Caco-2 (cell line): ENCODE results near the gene DIS3L2. TPM values are rescaled to one million over a fixed set of nuclear protein-coding genes. Genes with fewer than 3 reads are reported as not detected.

ENCODE experiments used
- BruUV-seq: library from RNA; stranded (reverse); fragments of 400-500 nt; replicated peaks from 2 replicates; lab custom pipeline; 2021; lab: Mats Ljungman, UMichigan
- CTCF ChIA-PET: fragments of 300-600 bp; sonication (Branson Sonifier 250); formaldehyde crosslinking; loops from one replicate; lab custom pipeline; 2022; ENCODE audit warnings: antibody characterized with exemption; lab: Charles Lee
- POLR2A ChIA-PET: fragments of 300-600 bp; sonication (Branson Sonifier 250); formaldehyde crosslinking; loops from one replicate; lab custom pipeline; 2022; ENCODE audit warnings: antibody characterized with exemption; lab: Charles Lee
- DNase-seq, 2 experiments: peaks; one replicate each; pipeline versions ENCODE4 v3.0.0 to v3.0.0-alpha.2; 2020 to 2022
- H3K27me3 ChIP-seq: replicated peaks from 2 replicates; pipeline ENCODE4 v1.6.0; 2011; ENCODE audit warnings: low read length; ENCODE audit not compliant: control insufficient read depth, insufficient read depth
- H3K36me3 ChIP-seq: 2 replicates; pipeline ENCODE4 v1.5.1; 2011; ENCODE audit warnings: low read length; ENCODE audit not compliant: control insufficient read depth, insufficient read depth
- H3K4me1 ChIP-seq: fragments of 250-450 bp; sonication (Bioruptor Pico); 2 replicates; pipeline ENCODE4 v1.5.1; 2020; ENCODE audit warnings: mild to moderate bottlenecking
- H3K4me3 ChIP-seq: 2 replicates; pipeline ENCODE4 v1.5.1; 2011; ENCODE audit warnings: low read depth, mild to moderate bottlenecking, control low read depth, low read length
- H3K9me3 ChIP-seq: fragments of 250-450 bp; sonication (Bioruptor Pico); 2 replicates; pipeline ENCODE4 v1.5.1; 2020; ENCODE audit warnings: mild to moderate bottlenecking, moderate library complexity
- H3K27ac Mint-ChIP-seq: one replicate; pipeline ENCODE4 v1.8.0; 2022; ENCODE audit warnings: mixed read lengths; ENCODE audit not compliant: unreplicated experiment
- H3K27me3 Mint-ChIP-seq: one replicate; pipeline ENCODE4 v1.8.0; 2022; ENCODE audit warnings: mixed read lengths; ENCODE audit not compliant: insufficient read depth, unreplicated experiment
- H3K36me3 Mint-ChIP-seq: one replicate; pipeline ENCODE4 v1.8.0; 2022; ENCODE audit warnings: mild to moderate bottlenecking, mixed read lengths; ENCODE audit not compliant: insufficient read depth, unreplicated experiment
- H3K4me1 Mint-ChIP-seq: one replicate; pipeline ENCODE4 v1.8.0; 2022; ENCODE audit warnings: low read depth, mixed read lengths; ENCODE audit not compliant: unreplicated experiment
- H3K4me3 Mint-ChIP-seq: one replicate; pipeline ENCODE4 v1.8.0; 2022; ENCODE audit warnings: mild to moderate bottlenecking, moderate library complexity, mixed read lengths; ENCODE audit not compliant: unreplicated experiment
- H3K9me3 Mint-ChIP-seq: one replicate; pipeline ENCODE4 v1.8.0; 2022; ENCODE audit warnings: mixed read lengths; ENCODE audit not compliant: unreplicated experiment
- CTCF ChIP-seq, 2 experiments: fragments of 200-600 bp in 1 of 2; IDR thresholded peaks; 1 replicate in 1 of 2; 2 replicates in 1 of 2; pipeline versions ENCODE4 v1.5.1 to v1.8.0; 2011 to 2022; ENCODE audit warnings: antibody characterized with exemption in 1 of 2, control low read depth in 1 of 2, inconsistent platforms in 1 of 2, low read depth in 1 of 2, low read length in 1 of 2, mild to moderate bottlenecking in 1 of 2, moderate library complexity in 1 of 2; ENCODE audit not compliant: insufficient read depth in 1 of 2, severe bottlenecking in 1 of 2, unreplicated experiment in 1 of 2
- intact Hi-C: fragments of 100-400 bp; cut with micrococcal nuclease; formaldehyde crosslinking; loops from one replicate; pipeline ENCODE4 v1.10.0; 2022; ENCODE audit not compliant: unreplicated experiment
- total RNA-seq: library from RNA; stranded (reverse); gene quantifications from 2 replicates; pipeline ENCODE4 v1.2.3, GENCODE V29; 2022

Gene DIS3L2
- total RNA-seq, 1 experiment from 2014 or later = 15.5 TPM

GRCh38 chr2:232290668-232291067 lies 329.2 kb downstream of the DIS3L2 start:
- CTCF ChIA-PET = no interaction called here
- no peak overlapping the region for H3K4me3 Mint-ChIP-seq

GRCh38 chr2:232291343-232291742 lies 329.8 kb downstream of the DIS3L2 start:
- Histone ChIP-seq H3K36me3 (no peaks in the 10 kb centered on the region), H3K4me3 (no peak overlapping the region), H3K4me1 (no peaks in the 10 kb centered on the region), H3K27me3 (no peaks in the 10 kb centered on the region), H3K9me3 (no peaks in the 10 kb centered on the region)
- Mint-ChIP-seq H3K36me3 (no peaks in the 10 kb centered on the region), H3K27ac (no peak overlapping the region), H3K4me3 (no peak overlapping the region), H3K4me1 (no peaks in the 10 kb centered on the region), H3K27me3 (no peaks in the 10 kb centered on the region), H3K9me3 (no peaks in the 10 kb centered on the region)
- no peak for TF ChIP-seq CTCF (IDR thresholded peaks at IDR 0.05; ENCODE audit: insufficient read depth in 1 of 2, low read depth in 1 of 2, low read length in 1 of 2, severe bottlenecking in 1 of 2, unreplicated experiment in 1 of 2)
- intact Hi-C loops = no loop called here
- ChIA-PET POLR2A (no interaction called here), CTCF (no interaction called here)
- no TSS peak for BruUV-seq
- no peak for DNase-seq

More at GRCh38 chr2:232290668-232291067, 329.2 kb downstream of the DIS3L2 start:
- Histone ChIP-seq H3K4me3 (no peak overlapping the region), H3K36me3 (no peaks in the 10 kb centered on the region), H3K27me3 (no peaks in the 10 kb centered on the region), H3K9me3 (no peaks in the 10 kb centered on the region), H3K4me1 (no peaks in the 10 kb centered on the region)
- no peaks in the 10 kb centered on the region for H3K36me3 Mint-ChIP-seq
- H3K9me3 Mint-ChIP-seq = no peaks in the 10 kb centered on the region
- no peak for TF ChIP-seq CTCF (IDR thresholded peaks at IDR 0.05; ENCODE audit: insufficient read depth in 1 of 2, low read depth in 1 of 2, low read length in 1 of 2, severe bottlenecking in 1 of 2, unreplicated experiment in 1 of 2)
- POLR2A ChIA-PET = no interaction called here
- H3K4me1 Mint-ChIP-seq = no peaks in the 10 kb centered on the region
- no peak overlapping the region for H3K27ac Mint-ChIP-seq
- no peak for DNase-seq
- BruUV-seq = no TSS peak
- intact Hi-C loops = no loop called here
- H3K27me3 Mint-ChIP-seq = no peaks in the 10 kb centered on the region

- ChIA-PET CTCF (interaction anchor here (0.6 to 0.8 kb wide), 2 partner anchors 118 to 151 kb away, joined by 3 read pairs; no protein-coding TSS in a partner anchor), POLR2A (no interaction called here)
- peak; percentile 38 to 39 for DNase-seq
- Mint-ChIP-seq H3K4me1 (no peaks in the 10 kb centered on the region), H3K27me3 (no peaks in the 10 kb centered on the region), H3K4me3 (no peak overlapping the region), H3K27ac (no peak overlapping the region), H3K9me3 (no peaks in the 10 kb centered on the region), H3K36me3 (no peaks in the 10 kb centered on the region)
- Histone ChIP-seq H3K36me3 (no peaks in the 10 kb centered on the region), H3K4me3 (no peak overlapping the region), H3K4me1 (no peaks in the 10 kb centered on the region), H3K9me3 (no peaks in the 10 kb centered on the region), H3K27me3 (no peaks in the 10 kb centered on the region)
- TF ChIP-seq CTCF (IDR thresholded peaks at IDR 0.05; ENCODE audit: insufficient read depth in 1 of 2, low read depth in 1 of 2, low read length in 1 of 2, severe bottlenecking in 1 of 2, unreplicated experiment in 1 of 2) = peak; percentile 43 to 44
- no TSS peak for BruUV-seq
- intact Hi-C loops = no loop called here
These were observed 331.1 kb downstream of the DIS3L2 start for GRCh38 chr2:232292395-232293154.
